Stimulated activated CD4-positive, alpha-beta T cell treated with anti-CD3 and anti-CD28 coated beads, Interleukin-1b, Interleukin-23, amount 100 ng/mL, for 48 hours (primary cell): Measurements from ENCODE around the gene INTS6L.
"Not testable (repeated sequence)": the region's sequence is repeated elsewhere in the genome, so short reads cannot be mapped to it uniquely, and the experiment has no call there.

ENCODE experiments used
- DNase-seq: peaks from one replicate; pipeline ENCODE4 v3.0.0-alpha.2; 2020

INTS6L gene

GRCh38 chrX:135624408-135625204, 104.1 kb downstream of the INTS6L start:
- not testable (repeated sequence) for DNase-seq

- DNase-seq: no peak
Measured at GRCh38 chrX:135625995-135626394, 105.5 kb downstream of the INTS6L start.

- DNase-seq: no peak
Measured at GRCh38 chrX:135629342-135629741, 108.9 kb downstream of the INTS6L start.
